Measurements from ENCODE around the gene HMGN2. TPM values are rescaled to one million over a fixed set of nuclear protein-coding genes. Genes with fewer than 3 reads are reported as not detected.
A peak's percentile ranks its signal among the peaks of the same experiment; 100 is the strongest.
"Not testable (repeated sequence)": the region's sequence is repeated elsewhere in the genome, so short reads cannot be mapped to it uniquely, and the experiment has no call there.

The HMGN2 gene
- polyA plus RNA-seq, 1 donor: 671 TPM

GRCh38 chr1:26496861-26497260 is 24.6 kb downstream of the HMGN2 start:
- Histone ChIP-seq H3K27ac (ENCODE audit: low read length) (no peak overlapping the region), H3K4me1 (ENCODE audit: control insufficient read depth, insufficient read depth, low read length) (peaks cover 14% of the 10 kb centered on the region), H3K27me3 (ENCODE audit: control insufficient read depth, insufficient read depth, low read length) (no peaks in the 10 kb centered on the region), H3K4me3 (ENCODE audit: low read length) (no peak overlapping the region), H3K9me3 (ENCODE audit: control insufficient read depth, low read depth, low read length) (no peaks in the 10 kb centered on the region), H3K36me3 (ENCODE audit: control insufficient read depth, insufficient read depth, low read length) (no peaks in the 10 kb centered on the region)
- DNase-seq: peak in 1 of 2 donors; percentile 24
- WGBS (ENCODE audit: insufficient coverage, low lambda C conversion rate): no CpG with 5 or more reads among the region's 4 CpGs

GRCh38 chr1:26498894-26499293 is 26.7 kb downstream of the HMGN2 start:
- WGBS (ENCODE audit: insufficient coverage, low lambda C conversion rate): 100% methylated on average over 2 of the region's 7 CpGs
- Histone ChIP-seq H3K4me1 (ENCODE audit: control insufficient read depth, insufficient read depth, low read length) (peaks cover 22% of the 10 kb centered on the region), H3K27ac (ENCODE audit: low read length) (no peak overlapping the region), H3K9me3 (ENCODE audit: control insufficient read depth, low read depth, low read length) (no peaks in the 10 kb centered on the region), H3K36me3 (ENCODE audit: control insufficient read depth, insufficient read depth, low read length) (no peaks in the 10 kb centered on the region), H3K27me3 (ENCODE audit: control insufficient read depth, insufficient read depth, low read length) (no peaks in the 10 kb centered on the region), H3K4me3 (ENCODE audit: low read length) (no peak overlapping the region)
- no peak for DNase-seq

GRCh38 chr1:26500488-26501175 is 28.4 kb downstream of the HMGN2 start:
- WGBS (ENCODE audit: insufficient coverage, low lambda C conversion rate): no CpG with 5 or more reads among the region's 74 CpGs
- no peaks in the 10 kb centered on the region for H3K27me3 ChIP-seq (ENCODE audit: control insufficient read depth, insufficient read depth, low read length)

GRCh38 chr1:26510711-26511110 is 38.5 kb downstream of the HMGN2 start:
- not testable (repeated sequence) for H3K36me3 ChIP-seq (ENCODE audit: control insufficient read depth, insufficient read depth, low read length); H3K27ac ChIP-seq (ENCODE audit: low read length); DNase-seq; H3K4me1 ChIP-seq (ENCODE audit: control insufficient read depth, insufficient read depth, low read length); H3K27me3 ChIP-seq (ENCODE audit: control insufficient read depth, insufficient read depth, low read length); H3K4me3 ChIP-seq (ENCODE audit: low read length); H3K9me3 ChIP-seq (ENCODE audit: control insufficient read depth, low read depth, low read length)
- WGBS (ENCODE audit: insufficient coverage, low lambda C conversion rate): no CpG with 5 or more reads among the region's 2 CpGs

More at GRCh38 chr1:26500488-26501175, 28.4 kb downstream of the HMGN2 start:
- Histone ChIP-seq H3K27ac (ENCODE audit: low read length) (peak overlapping the region; percentile 97), H3K4me3 (ENCODE audit: low read length) (peak overlapping the region; percentile 79), H3K4me1 (ENCODE audit: control insufficient read depth, insufficient read depth, low read length) (peaks cover 22% of the 10 kb centered on the region), H3K36me3 (ENCODE audit: control insufficient read depth, insufficient read depth, low read length) (no peaks in the 10 kb centered on the region), H3K9me3 (ENCODE audit: control insufficient read depth, low read depth, low read length) (no peaks in the 10 kb centered on the region)
- peak; percentile 81 to 94 for DNase-seq

GRCh38 chr1:26515836-26516235 is 43.6 kb downstream of the HMGN2 start:
- WGBS (ENCODE audit: insufficient coverage, low lambda C conversion rate): no CpG with 5 or more reads among the region's 4 CpGs

GRCh38 chr1:26516987-26517765 is 44.9 kb downstream of the HMGN2 start:
- no peaks in the 10 kb centered on the region for H3K4me1 ChIP-seq (ENCODE audit: control insufficient read depth, insufficient read depth, low read length)
- DNase-seq: no peak
- no CpG with 5 or more reads among the region's 4 CpGs for WGBS (ENCODE audit: insufficient coverage, low lambda C conversion rate)
- H3K27me3 ChIP-seq (ENCODE audit: control insufficient read depth, insufficient read depth, low read length): no peaks in the 10 kb centered on the region
- H3K36me3 ChIP-seq (ENCODE audit: control insufficient read depth, insufficient read depth, low read length): no peaks in the 10 kb centered on the region
- no peaks in the 10 kb centered on the region for H3K9me3 ChIP-seq (ENCODE audit: control insufficient read depth, low read depth, low read length)
- H3K27ac ChIP-seq (ENCODE audit: low read length): no peak overlapping the region
- no peak overlapping the region for H3K4me3 ChIP-seq (ENCODE audit: low read length)

More at GRCh38 chr1:26515836-26516235, 43.6 kb downstream of the HMGN2 start:
- DNase-seq; H3K4me3 ChIP-seq (ENCODE audit: low read length); H3K9me3 ChIP-seq (ENCODE audit: control insufficient read depth, low read depth, low read length); H3K27ac ChIP-seq (ENCODE audit: low read length); H3K36me3 ChIP-seq (ENCODE audit: control insufficient read depth, insufficient read depth, low read length); H3K4me1 ChIP-seq (ENCODE audit: control insufficient read depth, insufficient read depth, low read length); H3K27me3 ChIP-seq (ENCODE audit: control insufficient read depth, insufficient read depth, low read length): not testable (repeated sequence)

- Histone ChIP-seq H3K4me1 (ENCODE audit: control insufficient read depth, insufficient read depth, low read length) (no peaks in the 10 kb centered on the region), H3K27ac (ENCODE audit: low read length) (no peak overlapping the region), H3K36me3 (ENCODE audit: control insufficient read depth, insufficient read depth, low read length) (no peaks in the 10 kb centered on the region), H3K4me3 (ENCODE audit: low read length) (no peak overlapping the region), H3K9me3 (ENCODE audit: control insufficient read depth, low read depth, low read length) (no peaks in the 10 kb centered on the region), H3K27me3 (ENCODE audit: control insufficient read depth, insufficient read depth, low read length) (no peaks in the 10 kb centered on the region)
- no peak for DNase-seq
- no CpG with 5 or more reads among the region's 1 CpG for WGBS (ENCODE audit: insufficient coverage, low lambda C conversion rate)
These were observed 45.5 kb downstream of the HMGN2 start for GRCh38 chr1:26517766-26518049.

- Histone ChIP-seq H3K27ac (ENCODE audit: low read length) (no peak overlapping the region), H3K27me3 (ENCODE audit: control insufficient read depth, insufficient read depth, low read length) (no peaks in the 10 kb centered on the region), H3K36me3 (ENCODE audit: control insufficient read depth, insufficient read depth, low read length) (no peaks in the 10 kb centered on the region), H3K9me3 (ENCODE audit: control insufficient read depth, low read depth, low read length) (no peaks in the 10 kb centered on the region), H3K4me1 (ENCODE audit: control insufficient read depth, insufficient read depth, low read length) (no peaks in the 10 kb centered on the region), H3K4me3 (ENCODE audit: low read length) (no peak overlapping the region)
- WGBS (ENCODE audit: insufficient coverage, low lambda C conversion rate): 83% methylated on average over 4 of the region's 6 CpGs
- no peak for DNase-seq
These were observed 46.1 kb downstream of the HMGN2 start for GRCh38 chr1:26518355-26518754.

- WGBS (ENCODE audit: insufficient coverage, low lambda C conversion rate): no CpG with 5 or more reads among the region's 5 CpGs
- DNase-seq: no peak
- H3K4me1 ChIP-seq (ENCODE audit: control insufficient read depth, insufficient read depth, low read length): no peaks in the 10 kb centered on the region
- no peaks in the 10 kb centered on the region for H3K9me3 ChIP-seq (ENCODE audit: control insufficient read depth, low read depth, low read length)
- H3K36me3 ChIP-seq (ENCODE audit: control insufficient read depth, insufficient read depth, low read length): no peaks in the 10 kb centered on the region
- peaks cover 7% of the 10 kb centered on the region for H3K27me3 ChIP-seq (ENCODE audit: control insufficient read depth, insufficient read depth, low read length)
- H3K4me3 ChIP-seq (ENCODE audit: low read length): no peak overlapping the region
- no peak overlapping the region for H3K27ac ChIP-seq (ENCODE audit: low read length)
These were observed 48.1 kb downstream of the HMGN2 start for GRCh38 chr1:26520339-26520738.

GRCh38 chr1:26521669-26522030 is 49.4 kb downstream of the HMGN2 start:
- Histone ChIP-seq H3K9me3 (ENCODE audit: control insufficient read depth, low read depth, low read length) (no peaks in the 10 kb centered on the region), H3K27me3 (ENCODE audit: control insufficient read depth, insufficient read depth, low read length) (peaks cover 7% of the 10 kb centered on the region), H3K4me3 (ENCODE audit: low read length) (no peak overlapping the region), H3K36me3 (ENCODE audit: control insufficient read depth, insufficient read depth, low read length) (no peaks in the 10 kb centered on the region), H3K4me1 (ENCODE audit: control insufficient read depth, insufficient read depth, low read length) (no peaks in the 10 kb centered on the region), H3K27ac (ENCODE audit: low read length) (no peak overlapping the region)
- no peak for DNase-seq
- WGBS (ENCODE audit: insufficient coverage, low lambda C conversion rate): 33% methylated on average over 1 of the region's 14 CpGs

- Histone ChIP-seq H3K36me3 (ENCODE audit: control insufficient read depth, insufficient read depth, low read length) (no peaks in the 10 kb centered on the region), H3K27ac (ENCODE audit: low read length) (no peak overlapping the region), H3K4me1 (ENCODE audit: control insufficient read depth, insufficient read depth, low read length) (no peaks in the 10 kb centered on the region), H3K27me3 (ENCODE audit: control insufficient read depth, insufficient read depth, low read length) (peaks cover 7% of the 10 kb centered on the region), H3K4me3 (ENCODE audit: low read length) (no peak overlapping the region), H3K9me3 (ENCODE audit: control insufficient read depth, low read depth, low read length) (no peaks in the 10 kb centered on the region)
- no peak for DNase-seq
These were observed 49.8 kb downstream of the HMGN2 start for GRCh38 chr1:26522073-26522472.

All from large intestine (tissue), 3 donors.